ENCODE results near the gene ZCCHC24. TPM values are rescaled to one million over a fixed set of nuclear protein-coding genes. Genes with fewer than 3 reads are reported as not detected.
A peak's percentile ranks its signal among the peaks of the same experiment; 100 is the strongest.

ZCCHC24 gene
- total RNA-seq, 1 donor from 2014 or later = 57.0 TPM

- Histone ChIP-seq H3K36me3 (no peaks in the 10 kb centered on the region), H3K27me3 (no peaks in the 10 kb centered on the region), H3K4me1 (no peaks in the 10 kb centered on the region), H3K9me3 (no peaks in the 10 kb centered on the region), H3K4me3 (no peak overlapping the region), H3K27ac (no peak overlapping the region)
- intact Hi-C loops (cut with DNase I) = loop anchor here (1.0 kb wide), 1 partner anchor 11 kb away; no protein-coding TSS in a partner anchor
- TF ChIP-seq POLR2AphosphoS5 (IDR thresholded peaks at IDR 0.05; ENCODE audit: insufficient read depth in 1 of 2, low read depth in 1 of 2) = no peak
- TF ChIP-seq POLR2A (IDR thresholded peaks at IDR 0.05) = no peak
- TF ChIP-seq, protein P1, sequence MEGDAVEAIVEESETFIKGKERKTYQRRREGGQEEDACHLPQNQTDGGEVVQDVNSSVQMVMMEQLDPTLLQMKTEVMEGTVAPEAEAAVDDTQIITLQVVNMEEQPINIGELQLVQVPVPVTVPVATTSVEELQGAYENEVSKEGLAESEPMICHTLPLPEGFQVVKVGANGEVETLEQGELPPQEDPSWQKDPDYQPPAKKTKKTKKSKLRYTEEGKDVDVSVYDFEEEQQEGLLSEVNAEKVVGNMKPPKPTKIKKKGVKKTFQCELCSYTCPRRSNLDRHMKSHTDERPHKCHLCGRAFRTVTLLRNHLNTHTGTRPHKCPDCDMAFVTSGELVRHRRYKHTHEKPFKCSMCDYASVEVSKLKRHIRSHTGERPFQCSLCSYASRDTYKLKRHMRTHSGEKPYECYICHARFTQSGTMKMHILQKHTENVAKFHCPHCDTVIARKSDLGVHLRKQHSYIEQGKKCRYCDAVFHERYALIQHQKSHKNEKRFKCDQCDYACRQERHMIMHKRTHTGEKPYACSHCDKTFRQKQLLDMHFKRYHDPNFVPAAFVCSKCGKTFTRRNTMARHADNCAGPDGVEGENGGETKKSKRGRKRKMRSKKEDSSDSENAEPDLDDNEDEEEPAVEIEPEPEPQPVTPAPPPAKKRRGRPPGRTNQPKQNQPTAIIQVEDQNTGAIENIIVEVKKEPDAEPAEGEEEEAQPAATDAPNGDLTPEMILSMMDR (IDR thresholded peaks at IDR 0.05) = no peak
- DNase-seq (ENCODE audit: extremely low spot score in 2 of 2) = peak in 1 of 2 donors; percentile 83
Measured at GRCh38 chr10:79454259-79454658, 8.8 kb upstream of the ZCCHC24 start.

DNA sequence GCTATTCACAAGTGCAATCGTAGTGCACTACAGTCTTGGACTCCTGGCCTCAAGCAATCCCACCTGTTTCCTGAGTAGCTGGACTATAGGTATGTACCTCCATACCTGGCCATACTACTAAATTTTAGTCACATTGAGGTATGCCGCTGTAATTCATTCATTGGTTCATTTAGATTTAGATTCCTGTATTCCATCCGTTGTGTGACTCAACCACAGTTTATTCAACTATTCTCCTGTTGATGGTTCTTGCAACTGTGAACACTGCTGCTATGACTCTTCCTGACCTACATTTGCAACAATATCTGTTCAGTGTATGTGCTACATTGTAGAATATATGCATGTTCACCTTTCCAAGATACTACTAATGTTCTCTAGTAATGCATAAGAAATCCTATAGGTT, 8.0 kb upstream of the ZCCHC24 start:
- TF ChIP-seq, protein P1 (IDR thresholded peaks at IDR 0.05) = no peak
- no peak for TF ChIP-seq POLR2A (IDR thresholded peaks at IDR 0.05)
- TF ChIP-seq POLR2AphosphoS5 (IDR thresholded peaks at IDR 0.05; ENCODE audit: insufficient read depth in 1 of 2, low read depth in 1 of 2) = no peak
- intact Hi-C loops (cut with DNase I) = no loop called here
- no peak for DNase-seq (ENCODE audit: extremely low spot score in 2 of 2)
- Histone ChIP-seq H3K9me3 (no peaks in the 10 kb centered on the region), H3K36me3 (no peaks in the 10 kb centered on the region), H3K4me3 (no peak overlapping the region), H3K4me1 (no peaks in the 10 kb centered on the region), H3K27ac (no peak overlapping the region), H3K27me3 (no peaks in the 10 kb centered on the region)

DNA sequence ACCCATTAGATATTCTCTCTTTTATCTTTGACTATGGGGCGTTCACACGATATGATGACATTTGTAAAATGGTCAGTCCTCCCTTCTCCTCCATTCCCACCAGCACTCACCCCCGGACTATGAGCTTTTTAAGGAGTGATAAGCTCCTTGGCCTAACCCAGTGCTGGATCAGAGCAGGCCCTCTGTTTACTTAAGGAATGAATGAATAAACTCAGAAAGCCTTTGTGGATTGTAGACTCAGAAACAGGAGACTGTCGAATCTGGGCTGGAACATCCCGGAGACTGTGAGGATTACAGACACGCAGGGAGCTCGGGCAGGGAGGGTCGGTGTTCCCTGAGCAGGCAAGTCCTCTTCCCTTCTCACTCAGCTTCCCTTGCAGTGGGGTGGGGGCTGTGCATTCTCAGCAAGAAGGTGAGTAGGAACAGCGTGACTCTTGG, 6.8 kb upstream of the ZCCHC24 start:
- intact Hi-C loops (cut with DNase I) = no loop called here
- no peak overlapping the region for H3K27ac ChIP-seq

DNA sequence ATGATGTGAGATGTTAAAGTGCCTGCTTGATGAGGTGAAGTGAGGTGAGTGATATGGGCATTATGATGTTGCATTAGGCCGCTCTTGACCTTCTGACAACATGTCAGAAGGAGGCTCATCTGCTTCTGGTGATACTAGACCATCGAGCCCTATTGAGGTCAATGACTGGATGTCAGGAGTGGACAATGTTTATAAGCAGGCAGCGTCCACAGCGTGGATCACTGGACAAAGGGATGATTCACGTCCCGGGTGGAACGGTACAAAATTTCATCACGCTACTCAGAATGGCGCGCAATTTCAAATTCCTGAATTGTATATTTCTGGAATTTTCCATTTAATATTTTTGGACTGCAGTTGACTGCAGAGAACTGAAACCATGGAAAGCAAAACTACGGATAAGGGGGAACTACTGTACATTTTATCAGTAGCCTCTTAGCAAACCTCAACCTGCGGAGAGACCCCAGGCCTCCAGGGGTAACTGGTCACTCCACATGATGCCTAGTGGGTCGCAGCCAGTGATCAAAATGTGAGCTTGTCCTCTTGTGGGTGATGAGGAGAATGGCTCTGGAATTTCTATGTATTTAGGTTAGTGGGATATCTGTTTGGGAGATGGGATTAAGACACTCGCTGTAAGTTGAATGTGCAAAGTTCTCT, 5.7 kb upstream of the ZCCHC24 start:
- peaks cover 7% of the 10 kb centered on the region for H3K4me1 ChIP-seq
- no peaks in the 10 kb centered on the region for H3K9me3 ChIP-seq
- H3K27me3 ChIP-seq = no peaks in the 10 kb centered on the region
- intact Hi-C loops (cut with DNase I) = no loop called here
- TF ChIP-seq, protein P1 (IDR thresholded peaks at IDR 0.05) = no peak
- TF ChIP-seq POLR2AphosphoS5 (IDR thresholded peaks at IDR 0.05; ENCODE audit: insufficient read depth in 1 of 2, low read depth in 1 of 2) (no peak), POLR2A (IDR thresholded peaks at IDR 0.05) (no peak)
- no peak overlapping the region for H3K27ac ChIP-seq
- H3K36me3 ChIP-seq = no peaks in the 10 kb centered on the region
- peak in 1 of 2 donors; percentile 62 for DNase-seq (ENCODE audit: extremely low spot score in 2 of 2)
- H3K4me3 ChIP-seq = no peak overlapping the region

More for the DNA sequence above, 6.8 kb upstream of the ZCCHC24 start:
- Histone ChIP-seq H3K27me3 (no peaks in the 10 kb centered on the region), H3K4me3 (no peak overlapping the region), H3K9me3 (no peaks in the 10 kb centered on the region), H3K36me3 (no peaks in the 10 kb centered on the region), H3K4me1 (no peaks in the 10 kb centered on the region)
- peak in 1 of 2 donors; percentile 71 for DNase-seq (ENCODE audit: extremely low spot score in 2 of 2)
- TF ChIP-seq POLR2A (IDR thresholded peaks at IDR 0.05) (no peak), POLR2AphosphoS5 (IDR thresholded peaks at IDR 0.05; ENCODE audit: insufficient read depth in 1 of 2, low read depth in 1 of 2) (no peak)
- TF ChIP-seq, protein P1 (IDR thresholded peaks at IDR 0.05) = no peak
